Iris pigment epithelial cell (primary cell): Measurements from ENCODE around the gene GALK2.

Experiments
- DNase-seq: peaks from one replicate; pipeline ENCODE4 v3.0.0-alpha.2; 2011; ENCODE audit warnings: low read depth

The GALK2 gene

GRCh38 chr15:49169880-49170597 is at the start of gene GALK2:
Gene GALK2 (plus strand): TSS chr15:49170247. CDS start chr15:49170323, 76 bp downstream.
- peak; percentile 83 for DNase-seq

GRCh38 chr15:49120832-49121231 is 49.2 kb upstream of the GALK2 start:
- DNase-seq, result no peak

- no peak for DNase-seq
These were observed 48.1 kb upstream of the GALK2 start for GRCh38 chr15:49121901-49122300.

GRCh38 chr15:49122541-49123062 is 47.4 kb upstream of the GALK2 start:
- DNase-seq, result no peak

GRCh38 chr15:49124371-49124770 is 45.7 kb upstream of the GALK2 start:
- DNase-seq, result no peak

- DNase-seq, result no peak
These were observed 38.6 kb upstream of the GALK2 start for GRCh38 chr15:49131403-49131802.

GRCh38 chr15:49134683-49135341 is 35.2 kb upstream of the GALK2 start:
- peak; percentile 77 for DNase-seq

GRCh38 chr15:49135342-49135857 is 34.6 kb upstream of the GALK2 start:
- DNase-seq, result no peak

GRCh38 chr15:49135911-49136310 is 34.1 kb upstream of the GALK2 start:
- DNase-seq, result peak; percentile 87

GRCh38 chr15:49137861-49138260 is 32.2 kb upstream of the GALK2 start:
- DNase-seq, result peak; percentile 55

GRCh38 chr15:49145651-49146609 is 24.1 kb upstream of the GALK2 start:
- DNase-seq, result peak; percentile 77

- no peak for DNase-seq
These were observed 21.7 kb upstream of the GALK2 start for GRCh38 chr15:49148298-49148697.

GRCh38 chr15:49148727-49149126 is 21.3 kb upstream of the GALK2 start:
- DNase-seq, result no peak

- no peak for DNase-seq
These were observed 18.2 kb upstream of the GALK2 start for GRCh38 chr15:49151831-49152230.

- no peak for DNase-seq
These were observed 17.3 kb upstream of the GALK2 start for GRCh38 chr15:49152552-49153312.

GRCh38 chr15:49154359-49154758 is 15.7 kb upstream of the GALK2 start:
- peak; percentile 37 for DNase-seq

GRCh38 chr15:49154799-49155109 is 15.3 kb upstream of the GALK2 start:
- DNase-seq, result no peak

GRCh38 chr15:49155110-49155833 is 14.8 kb upstream of the GALK2 start, which contains the start of gene COPS2:
Gene COPS2 (minus strand): TSS chr15:49155599. CDS start chr15:49155578, 21 bp downstream.
- DNase-seq, result peak; percentile 99

GRCh38 chr15:49155834-49156627 is 14.0 kb upstream of the GALK2 start:
- peak; percentile 58 for DNase-seq

- peak; percentile 41 for DNase-seq
These were observed 6.4 kb upstream of the GALK2 start for GRCh38 chr15:49163678-49164077.
